Panc1 (cell line): ENCODE measurements around the gene RUSF1. TPM values are rescaled to one million over a fixed set of nuclear protein-coding genes. Genes with fewer than 3 reads are reported as not detected.
"Not testable (repeated sequence)": the region's sequence is repeated elsewhere in the genome, so short reads cannot be mapped to it uniquely, and the experiment has no call there.

Source experiments
- ATAC-seq: fragments of 200-7000 bp; cut with Tn5 transposase; 2 replicates; pipeline ENCODE4 v1.9.1; 2020; ENCODE audit warnings: mild to moderate bottlenecking, moderate library complexity
- BruUV-seq: library from RNA; stranded (reverse); fragments of 400-500 nt; replicated peaks from 2 replicates; lab custom pipeline; 2021; lab: Mats Ljungman, UMichigan
- CTCF ChIA-PET: fragments of 300-600 bp; sonication (Branson Sonifier 250); formaldehyde crosslinking; loops from one replicate; lab custom pipeline; 2022; ENCODE audit warnings: antibody characterized with exemption; lab: Charles Lee
- POLR2A ChIA-PET: fragments of 300-600 bp; sonication (Branson Sonifier 250); formaldehyde crosslinking; loops from one replicate; lab custom pipeline; 2022; ENCODE audit warnings: antibody characterized with exemption; lab: Charles Lee
- DNase-seq: peaks from one replicate; pipeline ENCODE4 v3.0.0-alpha.2; 2010; ENCODE audit warnings: low read depth, low spot score
- H3K27ac ChIP-seq: 2 replicates; pipeline ENCODE4 v1.5.1; 2011; ENCODE audit warnings: mild to moderate bottlenecking, low read length, inconsistent platforms
- H3K27me3 ChIP-seq: fragments of 200-500 bp; sonication (Bioruptor generic); 2 replicates; pipeline ENCODE4 v1.6.0; 2014; ENCODE audit warnings: low read length, inconsistent platforms; ENCODE audit not compliant: control insufficient read depth, insufficient read depth
- H3K36me3 ChIP-seq: fragments of 200-500 bp; sonication (Bioruptor generic); 2 replicates; pipeline ENCODE4 v1.5.1; 2014; ENCODE audit warnings: inconsistent platforms, mild to moderate bottlenecking, low read length, moderate library complexity; ENCODE audit not compliant: control insufficient read depth, insufficient read depth
- H3K4me1 ChIP-seq: 2 replicates; pipeline ENCODE4 v1.5.1; 2011; ENCODE audit warnings: inconsistent platforms, mild to moderate bottlenecking, low read length, moderate library complexity; ENCODE audit not compliant: control insufficient read depth, insufficient read depth
- H3K4me3 ChIP-seq, 2 experiments: 2 replicates each; pipeline ENCODE4 v1.5.1; 2011 to 2012; ENCODE audit warnings: low read depth in 2 of 2, low read length in 2 of 2, mild to moderate bottlenecking in 2 of 2, inconsistent platforms in 1 of 2, moderate library complexity in 1 of 2
- H3K9me3 ChIP-seq: fragments of 200-500 bp; sonication (Bioruptor generic); 2 replicates; pipeline ENCODE4 v1.5.1; 2014; ENCODE audit warnings: low read depth, mild to moderate bottlenecking, inconsistent platforms, low read length, moderate library complexity; ENCODE audit not compliant: control insufficient read depth, insufficient read depth
- POLR2AphosphoS5 ChIP-seq: IDR thresholded peaks from 2 replicates; pipeline ENCODE4 v1.6.1; 2012; ENCODE audit warnings: mild to moderate bottlenecking, low read depth, low read length, moderate library complexity
- SIN3A ChIP-seq: IDR thresholded peaks from 2 replicates; pipeline ENCODE4 v1.6.1; 2012; ENCODE audit warnings: low read depth, mild to moderate bottlenecking, low read length, moderate library complexity, borderline replicate concordance; ENCODE audit not compliant: insufficient read depth
- TCF7L2 ChIP-seq: IDR thresholded peaks from 2 replicates; pipeline ENCODE4 v1.6.1; 2011; ENCODE audit warnings: mild to moderate bottlenecking, low read depth, low read length, inconsistent platforms
- in situ Hi-C: cut with HindIII; loops from 2 replicates; pipeline ENCODE4 v1.10.0; 2016; ENCODE audit warnings: low sequenced_read_pairs, low pct_unique_long_range_greater_than_20kb
- intact Hi-C: fragments of 100-400 bp; cut with micrococcal nuclease; formaldehyde crosslinking; loops from one replicate; pipeline ENCODE4 v1.10.0; 2022; ENCODE audit not compliant: unreplicated experiment
- total RNA-seq: library from RNA; stranded (reverse); gene quantifications from one replicate; pipeline ENCODE4 v1.2.1, GENCODE V29; 2021; ENCODE audit not compliant: unreplicated experiment
- TF ChIP-seq, protein P1 (sequence below), 2 experiments: IDR thresholded peaks; 2 replicates each; pipeline ENCODE4 v1.6.1; 2011 to 2012; ENCODE audit warnings: low read depth in 2 of 2, control low read depth in 1 of 2, low read length in 1 of 2, mild to moderate bottlenecking in 1 of 2, moderate library complexity in 1 of 2; ENCODE audit not compliant: insufficient read depth in 1 of 2
- TF ChIP-seq, protein P2 (sequence below): fragments of 450-650 bp; IDR thresholded peaks from 2 replicates; pipeline ENCODE4 v1.5.1; 2017; ENCODE audit warnings: mild to moderate bottlenecking

Gene RUSF1
- total RNA-seq, 1 experiment from 2014 or later, result 47.4 TPM

DNA sequence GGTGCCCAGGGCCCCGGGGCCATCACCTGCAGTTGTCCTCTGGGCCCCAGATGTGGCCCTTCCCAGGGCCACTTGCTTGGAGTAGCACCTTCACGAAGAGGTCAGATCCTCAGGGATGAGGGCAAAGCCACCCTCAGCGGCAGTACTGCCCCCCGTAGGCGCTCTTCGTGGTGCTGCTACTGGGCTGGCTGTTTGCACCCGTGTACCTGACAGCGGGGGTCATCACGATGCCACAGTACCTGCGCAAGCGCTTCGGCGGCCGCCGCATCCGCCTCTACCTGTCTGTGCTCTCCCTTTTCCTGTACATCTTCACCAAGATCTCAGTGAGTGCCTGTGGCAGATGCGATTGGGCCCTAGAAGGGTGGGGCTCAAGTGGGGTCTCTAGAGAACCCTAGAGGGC is 22.6 kb downstream of the RUSF1 start:
- TF ChIP-seq SIN3A (no peak), POLR2AphosphoS5 (no peak), TCF7L2 (no peak)
- TF ChIP-seq, protein P1, sequence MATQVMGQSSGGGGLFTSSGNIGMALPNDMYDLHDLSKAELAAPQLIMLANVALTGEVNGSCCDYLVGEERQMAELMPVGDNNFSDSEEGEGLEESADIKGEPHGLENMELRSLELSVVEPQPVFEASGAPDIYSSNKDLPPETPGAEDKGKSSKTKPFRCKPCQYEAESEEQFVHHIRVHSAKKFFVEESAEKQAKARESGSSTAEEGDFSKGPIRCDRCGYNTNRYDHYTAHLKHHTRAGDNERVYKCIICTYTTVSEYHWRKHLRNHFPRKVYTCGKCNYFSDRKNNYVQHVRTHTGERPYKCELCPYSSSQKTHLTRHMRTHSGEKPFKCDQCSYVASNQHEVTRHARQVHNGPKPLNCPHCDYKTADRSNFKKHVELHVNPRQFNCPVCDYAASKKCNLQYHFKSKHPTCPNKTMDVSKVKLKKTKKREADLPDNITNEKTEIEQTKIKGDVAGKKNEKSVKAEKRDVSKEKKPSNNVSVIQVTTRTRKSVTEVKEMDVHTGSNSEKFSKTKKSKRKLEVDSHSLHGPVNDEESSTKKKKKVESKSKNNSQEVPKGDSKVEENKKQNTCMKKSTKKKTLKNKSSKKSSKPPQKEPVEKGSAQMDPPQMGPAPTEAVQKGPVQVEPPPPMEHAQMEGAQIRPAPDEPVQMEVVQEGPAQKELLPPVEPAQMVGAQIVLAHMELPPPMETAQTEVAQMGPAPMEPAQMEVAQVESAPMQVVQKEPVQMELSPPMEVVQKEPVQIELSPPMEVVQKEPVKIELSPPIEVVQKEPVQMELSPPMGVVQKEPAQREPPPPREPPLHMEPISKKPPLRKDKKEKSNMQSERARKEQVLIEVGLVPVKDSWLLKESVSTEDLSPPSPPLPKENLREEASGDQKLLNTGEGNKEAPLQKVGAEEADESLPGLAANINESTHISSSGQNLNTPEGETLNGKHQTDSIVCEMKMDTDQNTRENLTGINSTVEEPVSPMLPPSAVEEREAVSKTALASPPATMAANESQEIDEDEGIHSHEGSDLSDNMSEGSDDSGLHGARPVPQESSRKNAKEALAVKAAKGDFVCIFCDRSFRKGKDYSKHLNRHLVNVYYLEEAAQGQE (IDR thresholded peaks at IDR 0.05; ENCODE audit: insufficient read depth in 1 of 2, low read depth in 2 of 2, low read length in 1 of 2), result no peak
- TF ChIP-seq, protein P2, sequence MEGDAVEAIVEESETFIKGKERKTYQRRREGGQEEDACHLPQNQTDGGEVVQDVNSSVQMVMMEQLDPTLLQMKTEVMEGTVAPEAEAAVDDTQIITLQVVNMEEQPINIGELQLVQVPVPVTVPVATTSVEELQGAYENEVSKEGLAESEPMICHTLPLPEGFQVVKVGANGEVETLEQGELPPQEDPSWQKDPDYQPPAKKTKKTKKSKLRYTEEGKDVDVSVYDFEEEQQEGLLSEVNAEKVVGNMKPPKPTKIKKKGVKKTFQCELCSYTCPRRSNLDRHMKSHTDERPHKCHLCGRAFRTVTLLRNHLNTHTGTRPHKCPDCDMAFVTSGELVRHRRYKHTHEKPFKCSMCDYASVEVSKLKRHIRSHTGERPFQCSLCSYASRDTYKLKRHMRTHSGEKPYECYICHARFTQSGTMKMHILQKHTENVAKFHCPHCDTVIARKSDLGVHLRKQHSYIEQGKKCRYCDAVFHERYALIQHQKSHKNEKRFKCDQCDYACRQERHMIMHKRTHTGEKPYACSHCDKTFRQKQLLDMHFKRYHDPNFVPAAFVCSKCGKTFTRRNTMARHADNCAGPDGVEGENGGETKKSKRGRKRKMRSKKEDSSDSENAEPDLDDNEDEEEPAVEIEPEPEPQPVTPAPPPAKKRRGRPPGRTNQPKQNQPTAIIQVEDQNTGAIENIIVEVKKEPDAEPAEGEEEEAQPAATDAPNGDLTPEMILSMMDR, result no peak
- ATAC-seq, result no peak
- no peaks in the 10 kb centered on the region for H3K9me3 ChIP-seq
- H3K27ac ChIP-seq, result no peak overlapping the region
- no peaks in the 10 kb centered on the region; the same call in 1 of the 2 replicates for H3K36me3 ChIP-seq
- no peaks in the 10 kb centered on the region for H3K27me3 ChIP-seq
- H3K4me1 ChIP-seq, result no peaks in the 10 kb centered on the region
- in situ Hi-C loops (no loop called here), intact Hi-C loops (loop anchor here (10.0 kb wide), 1 partner anchor 189 kb away; no protein-coding TSS in a partner anchor)
- ChIA-PET CTCF (interaction anchor here (0.6 kb wide), 1 partner anchor 21 kb away, joined by 3 read pairs; no protein-coding TSS in a partner anchor), POLR2A (no interaction called here)
- no TSS peak for BruUV-seq
- H3K4me3 ChIP-seq, result no peak overlapping the region
- DNase-seq, result no peak

DNA sequence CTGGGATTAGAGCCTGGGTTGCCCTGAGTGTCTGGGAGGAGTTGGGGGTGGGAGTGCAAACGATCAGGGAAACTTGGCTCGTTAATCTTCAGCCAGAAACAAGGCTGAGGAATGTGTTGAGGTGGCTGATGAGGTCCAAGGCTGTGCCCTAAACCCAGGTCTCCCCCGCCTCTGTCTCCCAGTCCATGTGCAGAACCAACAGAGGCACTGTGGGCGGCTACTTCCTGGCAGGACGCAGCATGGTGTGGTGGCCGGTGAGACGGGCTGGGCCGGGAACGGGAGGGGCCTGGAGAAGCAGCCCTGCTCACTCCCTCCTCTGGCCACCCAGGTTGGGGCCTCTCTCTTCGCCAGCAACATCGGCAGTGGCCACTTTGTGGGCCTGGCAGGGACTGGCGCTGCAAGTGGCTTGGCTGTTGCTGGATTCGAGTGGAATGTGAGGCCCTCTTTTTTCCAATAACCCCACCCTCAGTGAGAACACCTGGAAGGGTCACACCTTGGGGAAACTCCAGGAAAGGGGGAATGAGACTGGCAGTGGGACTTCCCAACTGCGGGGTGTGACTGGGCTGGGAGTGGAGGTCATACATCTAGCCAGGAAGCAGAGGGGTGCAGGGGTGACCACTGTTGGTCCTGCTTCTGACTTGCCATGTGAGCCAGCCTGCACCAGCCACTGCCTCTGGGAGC is 23.6 kb downstream of the RUSF1 start:
- TF ChIP-seq, protein P1 (IDR thresholded peaks at IDR 0.05; ENCODE audit: insufficient read depth in 1 of 2, low read depth in 2 of 2, low read length in 1 of 2), result no peak
- TF ChIP-seq, protein P2, result no peak
- TF ChIP-seq TCF7L2 (no peak), POLR2AphosphoS5 (no peak), SIN3A (no peak)
- in situ Hi-C loops (no loop called here), intact Hi-C loops (loop anchor here (10.0 kb wide), 1 partner anchor 190 kb away; no protein-coding TSS in a partner anchor)
- no peak overlapping the region for H3K4me3 ChIP-seq
- no peak overlapping the region for H3K27ac ChIP-seq
- POLR2A ChIA-PET, result no interaction called here
- no TSS peak for BruUV-seq
- ATAC-seq (no peak), DNase-seq (no peak)
- CTCF ChIA-PET, result no interaction called here
- H3K9me3 ChIP-seq, result no peaks in the 10 kb centered on the region
- H3K4me1 ChIP-seq, result no peaks in the 10 kb centered on the region
- no peaks in the 10 kb centered on the region for H3K27me3 ChIP-seq
- H3K36me3 ChIP-seq, result no peaks in the 10 kb centered on the region

DNA sequence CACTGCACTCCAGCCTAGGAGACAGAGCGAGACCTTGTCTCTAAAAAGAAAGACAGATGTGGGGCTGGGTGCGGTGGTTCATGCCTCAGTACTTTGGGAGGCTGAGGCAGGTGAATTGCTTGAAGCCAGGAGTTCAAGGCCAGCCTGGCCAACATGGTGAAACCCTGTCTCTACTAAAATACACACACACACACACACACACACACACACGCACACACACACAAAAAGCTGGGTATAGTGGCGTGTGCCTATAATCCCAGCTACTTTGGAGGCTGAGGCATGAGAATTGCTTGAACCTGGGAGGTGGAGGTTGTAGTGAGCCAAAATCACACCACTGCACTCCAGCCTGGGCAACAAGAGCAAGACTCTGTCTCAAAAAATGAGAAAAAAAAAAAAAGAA is 24.1 kb downstream of the RUSF1 start:
- H3K9me3 ChIP-seq, in situ Hi-C loops, H3K36me3 ChIP-seq, H3K4me1 ChIP-seq, BruUV-seq, DNase-seq, ATAC-seq, POLR2A ChIA-PET, H3K4me3 ChIP-seq, H3K27me3 ChIP-seq, H3K27ac ChIP-seq, CTCF ChIA-PET: not testable (repeated sequence)
- intact Hi-C loops, result loop anchor here (10.0 kb wide), 1 partner anchor 191 kb away; no protein-coding TSS in a partner anchor
